ENCODE results near the gene ABCA5.

ABCA5 gene

GRCh38 chr17:69327060-69327831 lies at the start of gene ABCA5:
TSS of gene ABCA5 (minus strand) at chr17:69327133. CDS start at chr17:69314415, 12,718 bp downstream.
- DNase-seq: peak; percentile 92

GRCh38 chr17:69375229-69375628 lies 48.3 kb upstream of the ABCA5 start:
- DNase-seq: no peak

GRCh38 chr17:69373069-69373468 lies 46.1 kb upstream of the ABCA5 start:
- DNase-seq: no peak

- no peak for DNase-seq
Observed at GRCh38 chr17:69367298-69367697, 40.4 kb upstream of the ABCA5 start.

- DNase-seq: no peak
Observed at GRCh38 chr17:69363488-69364210, 36.7 kb upstream of the ABCA5 start.

- no peak for DNase-seq
Observed at GRCh38 chr17:69361156-69361555, 34.2 kb upstream of the ABCA5 start.

- DNase-seq: peak; percentile 8
Observed at GRCh38 chr17:69358688-69359596, 32.0 kb upstream of the ABCA5 start.

- DNase-seq: no peak
Observed at GRCh38 chr17:69357701-69358100, 30.8 kb upstream of the ABCA5 start.

- DNase-seq: no peak
Observed at GRCh38 chr17:69356625-69357024, 29.7 kb upstream of the ABCA5 start.

- no peak for DNase-seq
Observed at GRCh38 chr17:69350911-69351310, 24.0 kb upstream of the ABCA5 start.

GRCh38 chr17:69348429-69348828 lies 21.5 kb upstream of the ABCA5 start:
- DNase-seq: no peak

- no peak for DNase-seq
Observed at GRCh38 chr17:69346766-69347165, 19.8 kb upstream of the ABCA5 start.

- no peak for DNase-seq
Observed at GRCh38 chr17:69344939-69345338, 18.0 kb upstream of the ABCA5 start.

- DNase-seq: no peak
Observed at GRCh38 chr17:69342896-69343644, 16.1 kb upstream of the ABCA5 start.

GRCh38 chr17:69339937-69340336 lies 13.0 kb upstream of the ABCA5 start:
- DNase-seq: no peak

- no peak for DNase-seq
Observed at GRCh38 chr17:69336996-69337395, 10.1 kb upstream of the ABCA5 start.

GRCh38 chr17:69336580-69336979 lies 9.6 kb upstream of the ABCA5 start:
- no peak for DNase-seq

- DNase-seq: no peak
Observed at GRCh38 chr17:69335058-69335457, 8.1 kb upstream of the ABCA5 start.

- DNase-seq: no peak
Observed at GRCh38 chr17:69333561-69333960, 6.6 kb upstream of the ABCA5 start.

- DNase-seq: no peak
Observed at GRCh38 chr17:69331756-69332155, 4.8 kb upstream of the ABCA5 start.

GRCh38 chr17:69326377-69327059 lies 415 bp downstream of the ABCA5 start:
- peak; percentile 17 for DNase-seq
